ENCODE data around the gene MAPKAPK3.

Gene MAPKAPK3

GRCh38 chr3:50610992-50611463 is 5.9 kb upstream of the MAPKAPK3 start:
- TF ChIP-seq CTCF (IDR thresholded peaks at IDR 0.05; ENCODE audit: control extremely low read depth, extremely low read depth, low read depth, missing control alignments) = no peak
- ChIA-PET POLR2A (interaction anchor here (1.2 to 1.4 kb wide), 3 partner anchors 20 to 42 kb away, joined by 3 to 7 read pairs (median 4); partner anchors contain the start of gene HEMK1), CTCF (interaction anchor here (1.1 to 17.5 kb wide), 9 partner anchors 9 to 759 kb away, joined by 3 to 419 read pairs (median 77); partner anchors contain the start of genes C3orf18 and HEMK1)
- no peak for DNase-seq (ENCODE audit: extremely low spot score)

GRCh38 chr3:50611464-50612233 is 5.3 kb upstream of the MAPKAPK3 start, which contains the start of gene CISH:
CISH (minus strand) TSS chr3:50611774; CDS start chr3:50611650, 124 bp downstream.
- ChIA-PET POLR2A (interaction anchor here (0.8 to 1.3 kb wide), 4 partner anchors 20 to 773 kb away, joined by 3 to 7 read pairs (median 4); partner anchors contain the start of genes HEMK1 and MANF), CTCF (interaction anchor here (1.1 to 17.5 kb wide), 10 partner anchors 10 to 758 kb away, joined by 3 to 419 read pairs (median 62); partner anchors contain the start of genes C3orf18, CYB561D2, HEMK1 and NPRL2)
- DNase-seq (ENCODE audit: extremely low spot score) = peak; percentile 92
- peak; percentile 38 for TF ChIP-seq CTCF (IDR thresholded peaks at IDR 0.05; ENCODE audit: control extremely low read depth, extremely low read depth, low read depth, missing control alignments)

- TF ChIP-seq CTCF (IDR thresholded peaks at IDR 0.05; ENCODE audit: control extremely low read depth, extremely low read depth, low read depth, missing control alignments) = no peak
- ChIA-PET CTCF (interaction anchor here (1.1 to 17.5 kb wide), 16 partner anchors 9 to 758 kb away, joined by 3 to 419 read pairs (median 8); partner anchors contain the start of genes C3orf18, CYB561D2, HEMK1 and NPRL2), POLR2A (interaction anchor here (0.8 to 1.3 kb wide), 4 partner anchors 21 to 773 kb away, joined by 3 to 7 read pairs (median 4); partner anchors contain the start of genes HEMK1 and MANF)
- DNase-seq (ENCODE audit: extremely low spot score) = no peak
These were observed 4.6 kb upstream of the MAPKAPK3 start for GRCh38 chr3:50612234-50612882.

- POLR2A ChIA-PET = no interaction called here
- no peak for DNase-seq (ENCODE audit: extremely low spot score)
- TF ChIP-seq CTCF (IDR thresholded peaks at IDR 0.05; ENCODE audit: control extremely low read depth, extremely low read depth, low read depth, missing control alignments) = no peak
- CTCF ChIA-PET = interaction anchor here (0.7 to 17.5 kb wide), 19 partner anchors 10 to 765 kb away, joined by 3 to 419 read pairs (median 7); partner anchors contain the start of genes C3orf18, CYB561D2, HEMK1 and NPRL2
These were observed 3.7 kb upstream of the MAPKAPK3 start for GRCh38 chr3:50612970-50613846.

GRCh38 chr3:50615190-50615589 is 1.8 kb upstream of the MAPKAPK3 start:
- POLR2A ChIA-PET = no interaction called here
- CTCF ChIA-PET = interaction anchor here (0.6 to 17.5 kb wide), 28 partner anchors 12 to 1067 kb away, joined by 3 to 419 read pairs (median 8); partner anchors contain the start of genes C3orf18, DCAF1, HEMK1 and MANF
- no peak for DNase-seq (ENCODE audit: extremely low spot score)
- no peak for TF ChIP-seq CTCF (IDR thresholded peaks at IDR 0.05; ENCODE audit: control extremely low read depth, extremely low read depth, low read depth, missing control alignments)
